ENCODE data around the gene DHX16.

GRCh38 chr6:30612213-30612612 lies 60.6 kb downstream of the DHX16 start:
- TF ChIP-seq, protein P1, sequence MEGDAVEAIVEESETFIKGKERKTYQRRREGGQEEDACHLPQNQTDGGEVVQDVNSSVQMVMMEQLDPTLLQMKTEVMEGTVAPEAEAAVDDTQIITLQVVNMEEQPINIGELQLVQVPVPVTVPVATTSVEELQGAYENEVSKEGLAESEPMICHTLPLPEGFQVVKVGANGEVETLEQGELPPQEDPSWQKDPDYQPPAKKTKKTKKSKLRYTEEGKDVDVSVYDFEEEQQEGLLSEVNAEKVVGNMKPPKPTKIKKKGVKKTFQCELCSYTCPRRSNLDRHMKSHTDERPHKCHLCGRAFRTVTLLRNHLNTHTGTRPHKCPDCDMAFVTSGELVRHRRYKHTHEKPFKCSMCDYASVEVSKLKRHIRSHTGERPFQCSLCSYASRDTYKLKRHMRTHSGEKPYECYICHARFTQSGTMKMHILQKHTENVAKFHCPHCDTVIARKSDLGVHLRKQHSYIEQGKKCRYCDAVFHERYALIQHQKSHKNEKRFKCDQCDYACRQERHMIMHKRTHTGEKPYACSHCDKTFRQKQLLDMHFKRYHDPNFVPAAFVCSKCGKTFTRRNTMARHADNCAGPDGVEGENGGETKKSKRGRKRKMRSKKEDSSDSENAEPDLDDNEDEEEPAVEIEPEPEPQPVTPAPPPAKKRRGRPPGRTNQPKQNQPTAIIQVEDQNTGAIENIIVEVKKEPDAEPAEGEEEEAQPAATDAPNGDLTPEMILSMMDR (IDR thresholded peaks at IDR 0.05; ENCODE audit: borderline replicate concordance, extremely low read depth, low read length, poor library complexity, severe bottlenecking): peak; percentile 43
- no peak for TF ChIP-seq EZH2 (IDR thresholded peaks at IDR 0.05; ENCODE audit: borderline replicate concordance, low read depth, low read length, severe bottlenecking)

All from DND-41 (cell line).